B cell (primary cell): ENCODE data around the gene CUL9.

Experiments used
- EZH2 ChIP-seq: IDR thresholded peaks from 2 replicates; pipeline ENCODE4 v1.6.1; 2012; ENCODE audit warnings: borderline replicate concordance, low read depth, mild to moderate bottlenecking, moderate library complexity, low read length; ENCODE audit not compliant: insufficient read depth, poor library complexity, severe bottlenecking
- TF ChIP-seq, protein P1 (sequence below): fragments of 200-600 bp; IDR thresholded peaks from one replicate; pipeline ENCODE4 v1.8.0; 2022; ENCODE audit warnings: antibody characterized with exemption, mild to moderate bottlenecking

DNA sequence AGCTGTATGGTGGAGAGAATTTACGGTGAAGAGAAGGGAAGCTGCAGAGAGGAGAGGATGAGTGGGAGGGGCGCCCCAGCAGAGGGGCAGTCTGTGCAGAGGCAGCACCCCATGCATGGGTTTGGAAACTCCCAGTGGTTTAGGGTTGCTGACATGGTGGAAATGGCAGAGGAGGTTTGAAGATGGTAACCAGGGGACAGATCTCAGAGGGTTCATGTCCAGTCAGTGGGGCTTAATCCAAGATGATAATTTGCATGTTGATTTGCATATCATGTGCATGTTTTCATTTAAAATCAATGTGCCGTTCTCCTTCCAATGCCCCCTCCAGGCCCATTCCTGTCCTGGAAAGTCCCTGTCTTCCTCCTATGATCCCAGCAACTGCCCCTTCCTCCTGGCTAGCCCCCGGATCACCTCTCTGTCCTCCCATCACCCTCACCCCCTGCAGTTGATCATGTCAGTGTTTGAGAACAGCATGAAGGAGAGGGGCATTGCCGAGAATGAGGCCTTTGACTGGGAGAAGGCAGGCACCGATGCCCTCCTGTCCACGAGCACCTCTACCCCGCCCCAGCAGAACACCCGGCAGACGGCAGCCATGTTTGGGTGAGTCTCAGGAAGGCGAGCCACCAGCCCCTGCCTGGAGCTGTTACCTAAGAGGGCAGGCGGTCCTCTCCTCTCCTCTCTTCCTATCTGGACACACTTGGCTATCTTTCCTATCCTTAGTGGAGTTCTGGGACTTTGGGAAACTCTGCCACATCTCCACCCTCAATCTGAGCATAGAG lies 75.6 kb downstream of the CUL9 start:
- TF ChIP-seq, protein P1, sequence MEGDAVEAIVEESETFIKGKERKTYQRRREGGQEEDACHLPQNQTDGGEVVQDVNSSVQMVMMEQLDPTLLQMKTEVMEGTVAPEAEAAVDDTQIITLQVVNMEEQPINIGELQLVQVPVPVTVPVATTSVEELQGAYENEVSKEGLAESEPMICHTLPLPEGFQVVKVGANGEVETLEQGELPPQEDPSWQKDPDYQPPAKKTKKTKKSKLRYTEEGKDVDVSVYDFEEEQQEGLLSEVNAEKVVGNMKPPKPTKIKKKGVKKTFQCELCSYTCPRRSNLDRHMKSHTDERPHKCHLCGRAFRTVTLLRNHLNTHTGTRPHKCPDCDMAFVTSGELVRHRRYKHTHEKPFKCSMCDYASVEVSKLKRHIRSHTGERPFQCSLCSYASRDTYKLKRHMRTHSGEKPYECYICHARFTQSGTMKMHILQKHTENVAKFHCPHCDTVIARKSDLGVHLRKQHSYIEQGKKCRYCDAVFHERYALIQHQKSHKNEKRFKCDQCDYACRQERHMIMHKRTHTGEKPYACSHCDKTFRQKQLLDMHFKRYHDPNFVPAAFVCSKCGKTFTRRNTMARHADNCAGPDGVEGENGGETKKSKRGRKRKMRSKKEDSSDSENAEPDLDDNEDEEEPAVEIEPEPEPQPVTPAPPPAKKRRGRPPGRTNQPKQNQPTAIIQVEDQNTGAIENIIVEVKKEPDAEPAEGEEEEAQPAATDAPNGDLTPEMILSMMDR: no peak
- TF ChIP-seq EZH2: no peak
